K562 (cell line): ENCODE data around the gene SLC1A5. TPM values are rescaled to one million over a fixed set of nuclear protein-coding genes. Genes with fewer than 3 reads are reported as not detected.

Source experiments
- AFF4 ChIP-seq: sonication (generic); formaldehyde crosslinking; IDR thresholded peaks from 2 replicates; pipeline ENCODE4 v1.8.0; 2023; ENCODE audit warnings: mild to moderate bottlenecking, missing genetic modification reagents
- CHD7 ChIP-seq: fragments of 200-600 bp; sonication (generic); IDR thresholded peaks from one replicate; pipeline ENCODE4 v1.6.1; 2012; ENCODE audit warnings: mild to moderate bottlenecking, low read depth, low read length, inconsistent platforms
- E2F8 ChIP-seq: fragments of 450-650 bp; IDR thresholded peaks from 2 replicates; pipeline ENCODE4 v1.7.1; 2018; ENCODE audit warnings: mild to moderate bottlenecking, low read depth; ENCODE audit not compliant: partially characterized antibody
- HINFP ChIP-seq: fragments of 450-650 bp; conservative IDR thresholded peaks from 2 replicates; pipeline ENCODE4 v1.6.1; 2016; ENCODE audit warnings: missing genetic modification characterization, low read depth, mild to moderate bottlenecking, control low read depth, missing compliant biosample characterization
- TAF9B ChIP-seq: fragments of 450-650 bp; IDR thresholded peaks from 2 replicates; pipeline ENCODE4 v1.6.1; 2018; ENCODE audit warnings: mild to moderate bottlenecking; ENCODE audit not compliant: partially characterized antibody
- polyA plus RNA-seq, 8 experiments: library from polyadenylated mRNA; depleted of rRNA in 4 of 8; stranded (reverse) in 5 of 8; unstranded in 3 of 8; fragments of >200 nt; fragmentation: Nextera tagmentation in 2 of 8; fragmentation: Illumina TruSeq in 1 of 8; extraction: Ambion mirVana in 2 of 8; extraction: Trizol in 1 of 8; gene quantifications; 2 replicates each; pipeline versions ENCODE4 v1.2.1 to v1.2.3, GENCODE V29; 2011 to 2014; ENCODE audit warnings: inconsistent platforms in 1 of 8, missing spikeins in 1 of 8
- total RNA-seq, 7 experiments: library from RNA; depleted of rRNA in 6 of 7; stranded (reverse); fragments of >200 nt in 6 of 7; fragmentation: Illumina TruSeq in 2 of 7; extraction: Trizol in 2 of 7; gene quantifications; 2 replicates each; pipeline versions ENCODE4 v1.2.1 to v1.2.3, GENCODE V29; 2011 to 2021; ENCODE audit warnings: low replicate concordance in 1 of 7

The SLC1A5 gene
- total and polyA plus RNA-seq, 9 of the 15 experiments (the other 6 are each of a cell fraction or from before 2014, with no cell fraction given) = 31.2 to 417 (median 134) TPM

GRCh38 chr19:46786236-46787039 lies 2.0 kb downstream of the SLC1A5 start (continued):
- no peak for TF ChIP-seq AFF4 (CRISPR knock-in tag)
- TF ChIP-seq HINFP (tag) = 0 out of 2 replicates have a peak, but pooled peaks have one; percentile 33
- TF ChIP-seq CHD7 = no peak
- TF ChIP-seq E2F8 = peak; percentile 74
- peak; percentile 100 for TF ChIP-seq TAF9B
